Activated CD4-positive, CD25-positive, alpha-beta regulatory T cell treated with anti-CD3 and anti-CD28 coated beads, Interleukin-2, amount 50 U/mL, for 24 hours (primary cell): ENCODE results near the gene PLA2G1B.
A peak's percentile ranks its signal among the peaks of the same experiment; 100 is the strongest.

Experiments used
- ATAC-seq, 2 donors: fragments of 150-1000 bp; cut with Tn5 transposase; one replicate each; pipeline ENCODE4 v1.10.0; 2021; ENCODE audit warnings: mild to moderate bottlenecking in 1 of 2, moderate library complexity in 1 of 2

The PLA2G1B gene

GRCh38 chr12:120327593-120327992 is at the start of gene PLA2G1B:
TSS of gene PLA2G1B (minus strand) at chr12:120327779. CDS start at chr12:120327753, 26 bp downstream.
- no peak for ATAC-seq

- no peak for ATAC-seq
Observed at GRCh38 chr12:120376934-120377572, 49.5 kb upstream of the PLA2G1B start.

DNA sequence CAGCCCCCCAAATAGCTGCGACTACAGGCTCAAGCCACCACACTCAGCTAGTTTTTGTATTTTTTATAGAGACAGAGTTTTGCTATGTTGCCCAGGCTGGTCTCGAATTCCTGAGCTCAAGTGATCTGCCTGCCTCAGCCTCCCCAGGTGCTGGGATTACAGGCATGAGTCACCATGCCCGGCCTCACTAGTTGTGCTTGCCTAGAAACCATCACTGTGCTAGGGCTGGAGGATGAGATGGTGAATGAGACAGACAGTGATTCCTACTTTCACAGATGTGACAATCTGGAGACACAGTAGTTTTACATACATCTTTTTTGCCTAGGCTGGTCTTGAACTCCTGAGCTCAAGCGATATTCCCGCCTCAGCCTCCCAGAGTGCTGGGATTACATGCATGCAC is 48.8 kb upstream of the PLA2G1B start:
- no peak for ATAC-seq

DNA sequence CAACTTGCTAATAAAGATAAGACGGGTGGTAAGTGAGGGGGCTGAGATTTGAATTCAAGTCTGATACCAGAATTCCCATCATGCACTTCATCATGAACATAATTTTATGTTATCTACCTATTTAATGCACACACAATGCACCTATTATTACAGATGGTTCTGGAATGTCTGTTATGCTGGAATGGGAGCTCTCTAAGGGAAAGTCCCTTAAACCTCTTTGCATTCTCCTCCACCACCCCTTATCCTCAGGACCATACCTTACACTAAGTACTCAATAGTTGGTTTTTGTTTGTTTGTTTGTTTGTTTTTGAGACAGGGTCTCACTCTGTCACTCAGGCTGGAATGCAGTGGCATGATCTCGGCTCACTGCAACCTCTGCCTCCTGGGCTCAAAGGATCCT is 48.4 kb upstream of the PLA2G1B start:
- ATAC-seq: no peak

GRCh38 chr12:120373683-120374082 is 46.1 kb upstream of the PLA2G1B start:
- no peak for ATAC-seq

DNA sequence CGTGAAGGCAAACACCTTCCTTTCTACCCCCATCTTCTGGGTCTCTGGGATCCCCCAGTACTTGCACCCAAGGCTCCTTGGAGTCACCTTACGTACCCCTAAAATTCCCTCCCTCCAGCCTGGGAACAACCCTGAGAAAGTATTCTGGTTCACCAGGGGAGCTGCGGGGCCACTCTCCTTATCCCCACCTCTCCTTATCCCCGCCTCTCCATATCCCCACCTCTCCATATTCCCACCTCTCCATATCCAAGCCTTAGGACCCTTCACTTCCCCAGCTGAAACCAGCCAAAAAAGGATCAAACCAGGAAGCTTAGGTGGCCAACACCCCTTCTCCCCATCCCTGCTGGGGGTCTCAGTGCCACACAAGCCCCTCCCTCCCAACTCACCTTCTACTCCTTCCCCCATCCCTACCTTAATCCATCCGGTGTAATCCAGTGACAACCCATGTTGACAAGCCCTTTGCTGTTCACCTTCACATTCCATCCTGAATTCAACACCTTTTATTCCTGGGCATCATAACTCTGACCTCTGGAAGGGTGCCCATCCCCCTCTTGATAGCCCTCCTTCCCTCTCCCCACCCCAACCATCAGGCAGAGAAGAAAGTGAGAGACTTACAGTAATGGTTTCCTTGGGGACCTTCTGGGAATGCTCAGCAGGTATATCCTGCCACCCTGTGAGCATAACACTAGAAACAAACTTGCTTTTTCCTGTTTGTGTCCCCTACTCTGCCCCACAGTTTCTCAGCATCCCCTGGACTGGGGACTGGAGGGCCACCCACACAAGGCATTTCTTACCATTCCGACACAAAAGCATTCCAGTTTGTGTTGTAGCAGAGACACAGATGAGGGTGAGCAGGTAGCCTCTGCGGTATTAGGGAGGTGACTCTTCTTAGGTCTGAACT is 43.0 kb upstream of the PLA2G1B start:
- no peak for ATAC-seq

DNA sequence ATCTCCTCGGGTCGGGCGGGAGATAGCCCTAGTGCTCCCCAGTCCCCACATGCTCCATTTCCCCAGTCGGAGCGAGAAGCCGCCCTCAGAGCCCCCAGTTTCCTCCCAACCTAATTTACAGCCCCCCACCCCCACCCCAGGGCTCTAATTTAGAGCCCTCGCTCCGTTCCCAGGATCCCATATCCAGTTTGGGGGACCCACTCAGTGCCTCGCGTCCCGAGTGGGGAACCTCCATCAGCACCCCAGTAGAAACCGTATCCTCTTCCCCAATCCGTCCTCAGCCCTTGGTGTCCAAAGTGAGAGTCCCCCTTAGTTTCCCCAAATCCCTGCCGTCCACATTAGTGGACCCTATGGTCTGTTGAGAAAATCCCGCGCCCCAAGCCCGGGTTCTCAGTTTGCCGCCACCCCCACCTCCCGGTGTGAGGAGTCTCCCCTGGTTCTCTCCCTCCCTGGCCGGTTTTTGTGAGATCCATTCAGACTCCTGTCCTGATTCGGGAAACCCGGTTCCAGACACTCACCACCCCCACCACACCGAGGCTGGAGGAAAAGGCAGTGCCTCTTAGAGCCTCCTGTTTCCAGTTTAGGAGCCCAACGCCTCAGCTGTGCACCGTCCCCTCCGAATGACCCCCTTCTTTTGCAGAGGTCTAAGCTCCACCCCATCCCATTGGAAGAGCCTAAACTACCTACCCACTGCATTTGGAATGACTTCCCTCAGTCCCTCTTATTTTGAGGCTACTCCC is 42.2 kb upstream of the PLA2G1B start:
- no peak for ATAC-seq

- peak in 1 of 2 donors; percentile 24 for ATAC-seq
Observed at GRCh38 chr12:120368789-120369602, 41.4 kb upstream of the PLA2G1B start, which contains the start of gene MSI1. TSS of gene MSI1 (minus strand) at chr12:120369164. CDS start at chr12:120369091, 73 bp downstream.

DNA sequence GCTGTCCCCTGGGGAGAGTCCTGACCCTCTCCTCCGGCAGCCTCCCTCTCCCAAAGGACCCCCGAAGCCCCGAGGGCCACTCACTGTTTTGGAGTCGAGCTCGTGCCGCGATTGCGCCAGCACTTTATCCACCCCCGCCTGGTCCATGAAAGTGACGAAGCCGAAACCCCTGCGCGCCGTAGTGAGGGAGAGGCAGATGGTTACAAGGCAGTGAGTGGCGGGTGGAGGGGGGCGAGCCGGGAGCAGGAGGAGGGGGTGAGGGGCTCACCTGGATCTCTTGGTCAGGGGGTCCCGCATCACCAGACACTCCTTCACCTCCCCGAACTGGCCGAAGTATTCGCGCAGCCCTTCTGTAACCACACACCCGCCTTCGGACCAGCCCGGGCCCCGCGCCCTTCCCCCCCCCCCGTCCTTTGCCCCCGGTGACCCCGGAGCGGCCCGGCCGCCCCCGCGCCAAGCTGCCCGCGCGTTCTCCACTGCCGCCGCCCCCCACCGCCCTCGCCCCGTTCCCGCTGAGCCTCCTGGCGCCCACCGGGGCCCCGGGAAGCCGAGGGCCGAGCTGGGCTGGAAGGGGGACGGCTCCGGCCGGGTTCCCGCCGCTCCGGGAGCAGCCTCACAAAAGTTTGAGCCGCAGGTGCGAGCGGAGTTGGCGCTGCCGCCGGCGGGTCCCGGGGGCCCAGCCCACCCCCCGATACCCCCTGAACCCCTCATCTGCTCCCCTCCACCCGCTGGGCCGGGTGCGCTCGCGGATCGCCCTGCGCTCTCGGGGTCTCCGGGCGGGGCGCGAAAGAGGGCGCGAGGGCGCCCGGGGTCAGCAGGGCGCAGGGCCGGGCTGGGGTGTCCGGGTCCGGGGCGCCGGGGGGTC is 40.6 kb upstream of the PLA2G1B start:
- peak in 1 of 2 donors; percentile 50 for ATAC-seq

GRCh38 chr12:120367233-120367923 is 39.8 kb upstream of the PLA2G1B start:
- no peak for ATAC-seq

- ATAC-seq: no peak
Observed at GRCh38 chr12:120366845-120367232, 39.3 kb upstream of the PLA2G1B start.

DNA sequence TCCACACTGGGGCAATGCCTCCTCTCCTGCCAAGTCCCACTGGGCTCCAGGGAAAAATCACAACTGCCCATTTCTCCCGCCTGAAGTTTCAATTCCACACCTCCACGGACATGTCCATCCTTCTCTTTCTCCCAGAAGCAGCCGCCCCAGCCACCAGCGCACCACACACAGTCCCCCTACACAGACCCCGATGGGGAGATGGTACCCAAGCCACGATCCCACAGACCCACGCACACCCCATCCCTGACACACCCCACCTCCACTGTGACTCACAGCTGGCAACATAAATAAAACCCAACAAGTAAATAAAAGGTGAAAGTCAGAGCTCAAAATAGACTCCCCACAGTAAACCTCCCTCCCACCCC is 38.7 kb upstream of the PLA2G1B start:
- no peak for ATAC-seq

DNA sequence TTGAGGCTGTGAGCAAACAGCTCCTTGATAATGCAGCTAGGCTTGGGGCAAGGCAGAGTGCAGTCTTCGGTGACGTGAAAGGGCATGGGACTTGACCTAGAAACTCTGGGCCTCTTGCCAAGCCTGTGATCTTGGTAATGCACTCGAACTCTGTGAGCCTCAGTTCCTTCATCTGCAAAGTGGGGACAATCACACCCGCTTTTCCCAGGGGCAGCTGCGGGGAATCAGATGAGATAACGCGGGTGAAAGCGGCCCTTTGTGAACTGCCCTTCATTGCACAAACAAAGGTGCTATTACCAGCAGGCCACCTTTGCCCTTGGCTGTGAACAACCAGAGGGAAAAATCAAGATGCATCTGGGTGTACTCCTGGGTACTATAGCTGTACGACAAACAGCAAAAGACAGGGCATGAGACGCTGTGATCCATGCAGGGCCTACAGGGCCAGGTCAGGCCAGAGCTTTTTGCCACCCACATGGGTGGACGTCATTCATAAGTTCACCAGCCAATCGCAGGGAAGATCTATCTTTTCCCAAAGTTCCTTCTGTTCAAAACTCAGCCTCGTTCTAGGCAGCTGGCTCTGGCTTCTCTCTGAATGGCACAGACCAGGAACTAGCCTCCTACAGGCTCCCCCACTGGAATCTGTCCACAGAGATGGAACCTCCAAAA is 38.2 kb upstream of the PLA2G1B start:
- no peak for ATAC-seq

- no peak for ATAC-seq
Observed at GRCh38 chr12:120364487-120364886, 36.9 kb upstream of the PLA2G1B start.

DNA sequence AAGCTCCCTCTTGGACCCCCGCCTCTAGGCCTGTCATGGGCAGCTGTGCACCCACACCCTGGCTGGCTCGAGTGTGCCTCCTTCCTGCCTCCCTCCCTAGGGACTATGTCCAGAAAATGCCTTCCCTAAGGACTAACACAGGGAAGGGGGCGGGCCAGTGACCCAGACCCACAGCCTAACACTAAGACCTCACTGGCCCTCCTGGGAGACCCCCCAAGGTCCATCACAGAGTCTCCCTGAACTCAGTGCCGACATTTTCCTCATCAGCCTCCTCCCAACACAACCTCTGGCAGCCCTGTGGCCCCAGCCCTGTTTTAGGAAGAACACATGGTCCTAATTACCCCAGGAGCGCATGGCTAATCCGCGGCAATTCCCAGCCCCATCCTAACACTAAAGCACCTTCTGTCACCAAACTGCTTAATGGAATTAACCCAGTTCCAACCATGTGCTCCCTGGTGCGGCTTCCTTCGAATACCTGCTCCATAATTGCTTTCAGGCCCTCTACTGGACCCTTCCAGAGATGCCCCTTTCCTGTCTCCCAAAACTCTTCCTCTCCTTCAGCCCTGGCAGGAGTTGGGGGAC is 35.8 kb upstream of the PLA2G1B start:
- ATAC-seq: no peak

DNA sequence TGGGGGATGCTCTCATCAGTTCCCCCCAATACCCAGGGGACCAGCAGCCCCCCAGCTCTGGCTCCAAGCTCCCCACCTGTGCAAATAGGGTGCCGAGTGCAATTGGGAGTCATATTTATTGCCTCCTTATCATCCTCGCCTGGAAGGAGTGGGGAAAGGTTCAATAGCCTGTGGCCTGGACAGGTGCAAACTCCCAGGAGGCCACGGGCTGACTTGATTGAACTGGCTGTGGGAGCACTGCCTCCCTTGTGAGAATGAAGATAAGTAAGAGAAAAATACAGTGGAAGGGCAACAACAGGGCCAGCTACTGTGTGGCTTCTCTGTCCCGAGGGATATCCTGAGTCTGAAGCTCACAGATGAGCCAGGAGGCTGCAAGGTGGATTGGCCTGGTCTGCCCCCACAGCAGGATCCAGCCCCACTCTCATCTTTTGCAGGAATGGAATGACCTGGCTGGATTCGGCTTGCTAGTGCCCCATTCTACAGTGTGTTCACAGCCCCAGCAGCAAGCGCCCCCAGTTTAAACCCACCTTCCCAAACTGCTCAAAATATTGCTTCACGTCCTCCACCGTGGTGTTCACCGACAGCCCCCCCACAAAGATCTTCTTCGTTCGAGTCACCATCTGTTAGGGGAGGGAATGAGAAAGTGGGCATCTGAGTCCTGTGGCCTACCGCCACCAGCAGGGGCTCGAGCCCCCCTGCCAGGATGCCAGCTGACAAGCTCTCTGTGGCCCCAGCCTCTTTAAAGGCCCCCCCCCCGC is 35.1 kb upstream of the PLA2G1B start:
- no peak for ATAC-seq

- no peak for ATAC-seq
Observed at GRCh38 chr12:120361506-120362208, 34.1 kb upstream of the PLA2G1B start.

- ATAC-seq: no peak
Observed at GRCh38 chr12:120359128-120359527, 31.5 kb upstream of the PLA2G1B start.
